Naive B cell (primary cell): ENCODE data around the gene ACTA2. TPM values are rescaled to one million over a fixed set of nuclear protein-coding genes. Genes with fewer than 3 reads are reported as not detected.

ENCODE experiments used
- ATAC-seq, 2 donors: fragments of 150-1000 bp; cut with Tn5 transposase; 2 replicates each; pipeline ENCODE4 v1.10.0; 2021; ENCODE audit warnings: low read depth in 2 of 2, mild to moderate bottlenecking in 2 of 2, moderate library complexity in 2 of 2
- DNase-seq: peaks from one replicate; pipeline ENCODE4 v3.0.0; 2022
- H3K27ac Mint-ChIP-seq, 6 donors: one replicate each; pipeline ENCODE4 v1.8.0; 2020 to 2022; ENCODE audit warnings: mild to moderate bottlenecking in 6 of 6, mixed read lengths in 6 of 6, moderate library complexity in 5 of 6, inconsistent platforms in 2 of 6
- H3K27me3 Mint-ChIP-seq, 3 donors: one replicate each; pipeline ENCODE4 v1.8.0; 2021 to 2022; ENCODE audit warnings: mixed read lengths in 3 of 3, mild to moderate bottlenecking in 1 of 3
- H3K36me3 Mint-ChIP-seq, 2 donors: one replicate each; pipeline ENCODE4 v1.8.0; 2020 to 2022; ENCODE audit warnings: mixed read lengths in 2 of 2, inconsistent platforms in 1 of 2, mild to moderate bottlenecking in 1 of 2
- H3K4me1 Mint-ChIP-seq, 3 donors: one replicate each; pipeline ENCODE4 v1.8.0; 2020 to 2022; ENCODE audit warnings: mixed read lengths in 3 of 3, inconsistent platforms in 1 of 3, mild to moderate bottlenecking in 1 of 3, moderate library complexity in 1 of 3
- H3K4me3 Mint-ChIP-seq, 8 donors: one replicate each; pipeline ENCODE4 v1.8.0; 2020 to 2022; ENCODE audit warnings: mild to moderate bottlenecking in 8 of 8, mixed read lengths in 8 of 8, moderate library complexity in 8 of 8, inconsistent platforms in 2 of 8
- H3K9me3 Mint-ChIP-seq, 7 donors: one replicate each; pipeline ENCODE4 v1.8.0; 2020 to 2022; ENCODE audit warnings: mixed read lengths in 7 of 7, mild to moderate bottlenecking in 5 of 7, inconsistent platforms in 2 of 7, moderate library complexity in 1 of 7
- polyA plus RNA-seq, 6 donors: library from polyadenylated mRNA; unstranded; fragments of 300-500 nt; fragmentation: Illumina TruSeq; gene quantifications; one replicate each; pipeline ENCODE4 v1.2.3, GENCODE V29; 2021; ENCODE audit warnings: low read depth in 6 of 6

ACTA2 gene
- polyA plus RNA-seq, result 1 to 10 TPM in 1 of 6 donors, under 1 TPM in 3, not detected in 2; 0.44 to 1.4 (median 0.62) TPM

- Mint-ChIP-seq H3K9me3 (peaks cover 2 to 9% (median 5%) of the 10 kb centered on the region in 7 donors), H3K4me1 (no peaks in the 10 kb centered on the region), H3K27me3 (no peaks in the 10 kb centered on the region), H3K4me3 (no peak within 1 kb of the TSS), H3K36me3 (peaks cover 4 to 12% of the 10 kb centered on the region in 2 donors), H3K27ac (no peak within 1 kb of the TSS)
- DNase-seq (no peak), ATAC-seq (no peak)
Observed at GRCh38 chr10:88952647-88953111, at the start of gene ACTA2. ACTA2 (minus strand) TSS chr10:88952773; CDS start chr10:88948930, 3,843 bp downstream.

- no peak overlapping the region for H3K4me3 Mint-ChIP-seq
- H3K36me3 Mint-ChIP-seq, result no peaks in the 10 kb centered on the region
- ATAC-seq (no peak), DNase-seq (no peak)
- peaks cover 6 to 10% (median 6%) of the 10 kb centered on the region in 3 donors for H3K4me1 Mint-ChIP-seq
- no peaks in the 10 kb centered on the region for H3K27me3 Mint-ChIP-seq
- no peaks in the 10 kb centered on the region for H3K9me3 Mint-ChIP-seq
- no peak overlapping the region for H3K27ac Mint-ChIP-seq
Observed at GRCh38 chr10:89001729-89002072, 49.1 kb upstream of the ACTA2 start.

GRCh38 chr10:89001024-89001728, 48.6 kb upstream of the ACTA2 start:
- no peaks in the 10 kb centered on the region for H3K36me3 Mint-ChIP-seq
- H3K4me1 Mint-ChIP-seq, result peaks cover 6 to 10% (median 7%) of the 10 kb centered on the region in 3 donors
- ATAC-seq, result no peak

GRCh38 chr10:88999625-89000024, 47.1 kb upstream of the ACTA2 start:
- Mint-ChIP-seq H3K27me3 (no peaks in the 10 kb centered on the region), H3K36me3 (no peaks in the 10 kb centered on the region), H3K4me1 (peaks cover 6 to 10% (median 7%) of the 10 kb centered on the region in 3 donors), H3K4me3 (no peak overlapping the region), H3K9me3 (no peaks in the 10 kb centered on the region), H3K27ac (no peak overlapping the region)
- no peak for ATAC-seq
- no peak for DNase-seq

More at GRCh38 chr10:89001024-89001728, 48.6 kb upstream of the ACTA2 start:
- no peak for DNase-seq
- no peaks in the 10 kb centered on the region for H3K27me3 Mint-ChIP-seq
- peak overlapping the region in 3 of 6 donors; percentile 30 to 58 (median 31) for H3K27ac Mint-ChIP-seq
- H3K9me3 Mint-ChIP-seq, result no peaks in the 10 kb centered on the region
- H3K4me3 Mint-ChIP-seq, result no peak overlapping the region

GRCh38 chr10:88996927-88997326, 44.4 kb upstream of the ACTA2 start:
- Mint-ChIP-seq H3K4me3 (peak overlapping the region in 1 of 8 donors; percentile 32), H3K9me3 (no peaks in the 10 kb centered on the region), H3K27ac (peak overlapping the region in 1 of 6 donors; percentile 54), H3K36me3 (no peaks in the 10 kb centered on the region), H3K27me3 (no peaks in the 10 kb centered on the region), H3K4me1 (peaks cover 7 to 18% (median 11%) of the 10 kb centered on the region in 3 donors)
- DNase-seq (no peak), ATAC-seq (peak; percentile 93 to 98)

- Mint-ChIP-seq H3K9me3 (no peaks in the 10 kb centered on the region), H3K4me3 (peak overlapping the region in 1 of 8 donors; percentile 9), H3K27me3 (no peaks in the 10 kb centered on the region), H3K4me1 (peaks cover 11 to 25% (median 22%) of the 10 kb centered on the region in 3 donors), H3K36me3 (no peaks in the 10 kb centered on the region), H3K27ac (peak overlapping the region in 1 of 6 donors; percentile 65)
- no peak for DNase-seq
- no peak for ATAC-seq
Observed at GRCh38 chr10:88995156-88995876, 42.7 kb upstream of the ACTA2 start.

- no peaks in the 10 kb centered on the region for H3K36me3 Mint-ChIP-seq
- H3K27me3 Mint-ChIP-seq, result no peaks in the 10 kb centered on the region
- DNase-seq, result no peak
- H3K4me1 Mint-ChIP-seq, result peaks cover 22 to 37% (median 25%) of the 10 kb centered on the region in 3 donors
- H3K4me3 Mint-ChIP-seq, result peak overlapping the region in 1 of 8 donors; percentile 57
- H3K27ac Mint-ChIP-seq, result no peak overlapping the region
- H3K9me3 Mint-ChIP-seq, result no peaks in the 10 kb centered on the region
- ATAC-seq, result no peak
Observed at GRCh38 chr10:88994019-88994418, 41.4 kb upstream of the ACTA2 start.

- Mint-ChIP-seq H3K9me3 (peaks cover 0 to 1% (median 0%) of the 10 kb centered on the region in 7 donors), H3K27ac (peak overlapping the region in 1 of 6 donors; percentile 67), H3K27me3 (no peaks in the 10 kb centered on the region), H3K36me3 (no peaks in the 10 kb centered on the region), H3K4me1 (peaks cover 22 to 37% (median 25%) of the 10 kb centered on the region in 3 donors), H3K4me3 (peak overlapping the region in 7 of 8 donors; percentile 13 to 95 (median 63))
- DNase-seq (no peak), ATAC-seq (no peak)
Observed at GRCh38 chr10:88992921-88993524, 40.5 kb upstream of the ACTA2 start.

- peak overlapping the region; percentile 93 to 98 (median 95) for H3K4me3 Mint-ChIP-seq
- H3K27me3 Mint-ChIP-seq, result no peaks in the 10 kb centered on the region
- ATAC-seq (peak; percentile 2 to 8), DNase-seq (no peak)
- H3K36me3 Mint-ChIP-seq, result no peaks in the 10 kb centered on the region
- H3K9me3 Mint-ChIP-seq, result peaks cover 0 to 2% (median 0%) of the 10 kb centered on the region in 7 donors
- H3K4me1 Mint-ChIP-seq, result peaks cover 18 to 35% (median 23%) of the 10 kb centered on the region in 3 donors
- peak overlapping the region in 5 of 6 donors; percentile 52 to 97 (median 85) for H3K27ac Mint-ChIP-seq
Observed at GRCh38 chr10:88991899-88992320, 39.3 kb upstream of the ACTA2 start.

GRCh38 chr10:88991161-88991898, 38.8 kb upstream of the ACTA2 start:
- ATAC-seq (peak; percentile 41 to 50), DNase-seq (peak; percentile 26)
- Mint-ChIP-seq H3K4me3 (peak overlapping the region; percentile 93 to 98 (median 95)), H3K36me3 (peaks cover 0 to 5% of the 10 kb centered on the region in 2 donors), H3K27ac (peak overlapping the region in 5 of 6 donors; percentile 52 to 97 (median 85)), H3K4me1 (peaks cover 19 to 35% (median 23%) of the 10 kb centered on the region in 3 donors), H3K27me3 (no peaks in the 10 kb centered on the region), H3K9me3 (peaks cover 2 to 5% (median 4%) of the 10 kb centered on the region in 7 donors)

GRCh38 chr10:88990384-88991160, 38.0 kb upstream of the ACTA2 start, which contains the start of gene FAS:
FAS (plus strand) TSS chr10:88990798; CDS start chr10:88990877, 79 bp downstream.
- DNase-seq (peak; percentile 54), ATAC-seq (peak; percentile 77 to 78)
- peaks cover 3 to 8% (median 6%) of the 10 kb centered on the region in 7 donors for H3K9me3 Mint-ChIP-seq
- no peaks in the 10 kb centered on the region for H3K27me3 Mint-ChIP-seq
- peak within 1 kb of the TSS; percentile 93 to 98 (median 95) for H3K4me3 Mint-ChIP-seq
- peak within 1 kb of the TSS; percentile 67 to 97 (median 78) for H3K27ac Mint-ChIP-seq
- H3K36me3 Mint-ChIP-seq, result peaks cover 0 to 8% of the 10 kb centered on the region in 2 donors
- H3K4me1 Mint-ChIP-seq, result peaks cover 21 to 35% (median 24%) of the 10 kb centered on the region in 3 donors
